ENCODE results near the gene DPH1. TPM values are rescaled to one million over a fixed set of nuclear protein-coding genes. Genes with fewer than 3 reads are reported as not detected.

DPH1 gene
- total RNA-seq, 2 donors from 2014 or later: 31.1 to 48.3 TPM

DNA sequence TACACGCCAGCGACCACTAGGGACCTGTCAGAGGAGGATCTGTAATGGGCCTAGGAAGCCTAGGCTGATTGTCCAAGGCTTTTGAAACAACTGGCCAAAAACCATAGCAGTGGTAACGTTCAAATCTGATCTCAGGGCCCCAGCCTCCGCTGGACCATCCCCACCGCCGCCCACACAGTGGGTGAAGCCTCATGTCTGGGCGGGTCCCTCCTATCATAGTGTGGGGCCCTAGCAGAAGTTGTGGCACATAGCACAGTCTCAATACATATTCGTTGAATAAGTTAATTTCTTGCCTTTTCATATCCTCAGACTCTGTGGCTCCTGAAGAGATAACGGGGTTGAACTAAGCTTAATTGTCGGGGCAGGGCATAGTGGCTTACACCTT, 818 bp downstream of the DPH1 start:
- Histone ChIP-seq H3K36me3 (ENCODE audit: control insufficient read depth, insufficient read depth, low read length) (no peaks in the 10 kb centered on the region), H3K27ac (ENCODE audit: low read depth, low read length) (no peak overlapping the region), H3K9ac (ENCODE audit: extremely low read depth, low read length, poor library complexity, severe bottlenecking) (no peak overlapping the region), H3K4me1 (ENCODE audit: control insufficient read depth, insufficient read depth, low read length) (peaks cover 4% of the 10 kb centered on the region), H3K4me3 (ENCODE audit: low read length) (peak overlapping the region; percentile 97), H3K27me3 (ENCODE audit: control insufficient read depth, insufficient read depth, low read length, poor library complexity, severe bottlenecking) (no peaks in the 10 kb centered on the region), H3K9me3 (ENCODE audit: control insufficient read depth, low read length) (no peaks in the 10 kb centered on the region)
- Mint-ChIP-seq H3K4me3 (peak overlapping the region; percentile 94), H3K27me3 (ENCODE audit: insufficient read depth) (peaks cover 40% of the 10 kb centered on the region), H3K9me3 (peaks cover 4% of the 10 kb centered on the region), H3K27ac (no peak overlapping the region), H3K4me1 (peaks cover 5% of the 10 kb centered on the region), H3K36me3 (ENCODE audit: low read depth) (no peaks in the 10 kb centered on the region)
- DNase-seq: peak; percentile 93
- 27 to 39% methylated on average over 7 to 10 of the region's 10 CpGs for whole genome bisulfite sequencing, 2 experiments (ENCODE audit: insufficient coverage in 1 of 2, insufficient read length in 1 of 2)
- TF ChIP-seq, protein P1, sequence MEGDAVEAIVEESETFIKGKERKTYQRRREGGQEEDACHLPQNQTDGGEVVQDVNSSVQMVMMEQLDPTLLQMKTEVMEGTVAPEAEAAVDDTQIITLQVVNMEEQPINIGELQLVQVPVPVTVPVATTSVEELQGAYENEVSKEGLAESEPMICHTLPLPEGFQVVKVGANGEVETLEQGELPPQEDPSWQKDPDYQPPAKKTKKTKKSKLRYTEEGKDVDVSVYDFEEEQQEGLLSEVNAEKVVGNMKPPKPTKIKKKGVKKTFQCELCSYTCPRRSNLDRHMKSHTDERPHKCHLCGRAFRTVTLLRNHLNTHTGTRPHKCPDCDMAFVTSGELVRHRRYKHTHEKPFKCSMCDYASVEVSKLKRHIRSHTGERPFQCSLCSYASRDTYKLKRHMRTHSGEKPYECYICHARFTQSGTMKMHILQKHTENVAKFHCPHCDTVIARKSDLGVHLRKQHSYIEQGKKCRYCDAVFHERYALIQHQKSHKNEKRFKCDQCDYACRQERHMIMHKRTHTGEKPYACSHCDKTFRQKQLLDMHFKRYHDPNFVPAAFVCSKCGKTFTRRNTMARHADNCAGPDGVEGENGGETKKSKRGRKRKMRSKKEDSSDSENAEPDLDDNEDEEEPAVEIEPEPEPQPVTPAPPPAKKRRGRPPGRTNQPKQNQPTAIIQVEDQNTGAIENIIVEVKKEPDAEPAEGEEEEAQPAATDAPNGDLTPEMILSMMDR (conservative IDR thresholded peaks at IDR 0.05): peak; percentile 82

DNA sequence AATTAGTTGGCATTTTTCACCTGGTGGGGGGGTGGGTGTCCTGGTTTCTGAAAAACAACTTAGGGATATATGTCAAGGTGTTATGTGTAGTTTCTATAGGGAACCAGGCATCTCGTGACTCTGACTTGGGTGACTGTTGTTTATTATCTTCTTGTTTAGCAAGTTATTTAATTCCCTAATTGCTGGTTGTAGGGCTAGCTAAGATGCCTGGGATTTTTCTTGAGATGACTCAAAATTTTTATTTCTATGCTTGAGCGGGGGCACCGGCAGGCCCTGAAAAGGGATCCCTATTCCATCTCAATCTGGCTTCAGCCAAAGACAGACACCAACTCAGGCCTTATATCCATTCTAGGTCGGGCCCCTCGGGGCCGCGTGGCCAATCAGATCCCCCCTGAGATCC, 3.2 kb downstream of the DPH1 start:
- H3K4me3 Mint-ChIP-seq: no peak overlapping the region
- H3K4me1 Mint-ChIP-seq: peaks cover 4% of the 10 kb centered on the region
- no peaks in the 10 kb centered on the region for H3K27me3 ChIP-seq (ENCODE audit: control insufficient read depth, insufficient read depth, low read length, poor library complexity, severe bottlenecking)
- no peak overlapping the region for H3K9ac ChIP-seq (ENCODE audit: extremely low read depth, low read length, poor library complexity, severe bottlenecking)
- no peaks in the 10 kb centered on the region for H3K9me3 ChIP-seq (ENCODE audit: control insufficient read depth, low read length)
- 93 to 94% methylated on average over 7 of the region's 7 CpGs for WGBS, 2 experiments (ENCODE audit: insufficient coverage in 1 of 2, insufficient read length in 1 of 2)
- H3K27ac Mint-ChIP-seq: no peak overlapping the region
- no peak for DNase-seq
- TF ChIP-seq, protein P1 (conservative IDR thresholded peaks at IDR 0.05): no peak
- H3K36me3 Mint-ChIP-seq (ENCODE audit: low read depth): peaks cover 17% of the 10 kb centered on the region
- H3K27ac ChIP-seq (ENCODE audit: low read depth, low read length): no peak overlapping the region
- H3K27me3 Mint-ChIP-seq (ENCODE audit: insufficient read depth): peaks cover 17% of the 10 kb centered on the region
- peaks cover 4% of the 10 kb centered on the region for H3K4me1 ChIP-seq (ENCODE audit: control insufficient read depth, insufficient read depth, low read length)
- H3K36me3 ChIP-seq (ENCODE audit: control insufficient read depth, insufficient read depth, low read length): peaks cover 6% of the 10 kb centered on the region
- no peaks in the 10 kb centered on the region for H3K9me3 Mint-ChIP-seq
- H3K4me3 ChIP-seq (ENCODE audit: low read length): no peak overlapping the region

DNA sequence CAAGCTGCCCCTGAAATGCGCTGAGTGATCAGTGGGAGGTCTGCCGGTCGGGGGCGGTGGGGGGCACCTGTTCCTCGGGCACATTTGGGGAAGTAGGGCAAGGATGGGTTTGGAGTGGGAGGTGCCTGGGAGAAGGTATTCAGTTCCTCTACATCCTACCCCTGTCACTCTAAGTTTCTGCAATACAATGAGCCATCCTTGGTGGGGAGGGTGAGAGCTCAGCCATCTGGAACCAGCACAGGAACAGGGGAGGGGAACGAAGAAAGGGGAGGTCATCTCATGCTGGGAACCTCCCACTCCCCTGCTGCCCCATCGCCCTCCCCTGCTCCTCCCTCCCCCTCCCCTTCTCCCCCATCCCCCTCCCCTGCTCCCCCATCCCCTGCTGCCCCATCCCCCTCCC, 4.2 kb downstream of the DPH1 start:
- H3K9ac ChIP-seq (ENCODE audit: extremely low read depth, low read length, poor library complexity, severe bottlenecking): no peak overlapping the region
- H3K36me3 Mint-ChIP-seq (ENCODE audit: low read depth): peaks cover 24% of the 10 kb centered on the region
- H3K9me3 Mint-ChIP-seq: no peaks in the 10 kb centered on the region
- no peaks in the 10 kb centered on the region for H3K27me3 ChIP-seq (ENCODE audit: control insufficient read depth, insufficient read depth, low read length, poor library complexity, severe bottlenecking)
- WGBS, 2 experiments (ENCODE audit: insufficient coverage in 1 of 2, insufficient read length in 1 of 2): 76% methylated on average over 5 of the region's 7 CpGs; no CpG with 5 or more reads in 1 of the 2 experiments
- H3K27ac ChIP-seq (ENCODE audit: low read depth, low read length): peak overlapping the region; percentile 44
- H3K27me3 Mint-ChIP-seq (ENCODE audit: insufficient read depth): peaks cover 7% of the 10 kb centered on the region
- peaks cover 6% of the 10 kb centered on the region for H3K36me3 ChIP-seq (ENCODE audit: control insufficient read depth, insufficient read depth, low read length)
- no peaks in the 10 kb centered on the region for H3K9me3 ChIP-seq (ENCODE audit: control insufficient read depth, low read length)
- no peak overlapping the region for H3K27ac Mint-ChIP-seq
- H3K4me1 Mint-ChIP-seq: peaks cover 4% of the 10 kb centered on the region
- peaks cover 4% of the 10 kb centered on the region for H3K4me1 ChIP-seq (ENCODE audit: control insufficient read depth, insufficient read depth, low read length)
- no peak overlapping the region for H3K4me3 ChIP-seq (ENCODE audit: low read length)
- no peak for DNase-seq
- TF ChIP-seq, protein P1 (conservative IDR thresholded peaks at IDR 0.05): no peak
- H3K4me3 Mint-ChIP-seq: no peak overlapping the region

All from endodermal cell (in vitro differentiated cells).